HCT116 (cell line): ENCODE results near the gene GSTO2. TPM values are rescaled to one million over a fixed set of nuclear protein-coding genes. Genes with fewer than 3 reads are reported as not detected.

ENCODE experiments used
- ATAC-seq: fragments of 200-7000 bp; cut with Tn5 transposase; 2 replicates; pipeline ENCODE4 v1.9.1; 2020; ENCODE audit warnings: mild to moderate bottlenecking, moderate library complexity
- BruUV-seq: library from RNA; stranded (reverse); fragments of 400-500 nt; replicated peaks from 2 replicates; lab custom pipeline; 2021; lab: Mats Ljungman, UMichigan
- CTCF ChIA-PET: fragments of 300-600 bp; sonication (Branson Sonifier 250); formaldehyde crosslinking; loops from one replicate; lab custom pipeline; 2021; ENCODE audit warnings: antibody characterized with exemption; lab: Charles Lee
- POLR2A ChIA-PET: fragments of 300-600, 350-600 bp; sonication (Branson Sonifier 250); formaldehyde crosslinking; loops from one replicate; lab custom pipeline; 2021; ENCODE audit warnings: antibody characterized with exemption; lab: Charles Lee
- RAD21 ChIA-PET, 2 experiments: fragments of 300-600 bp; sonication (Branson Sonifier 250); formaldehyde crosslinking; loops; one replicate each; lab custom pipeline; 2023; ENCODE audit warnings: low total read pairs in 2 of 2; ENCODE audit not compliant: uncharacterized antibody in 2 of 2, unreplicated experiment in 2 of 2, low non-redundant PET in 1 of 2; lab: Charles Lee
- DNase-seq: peaks from one replicate; pipeline ENCODE4 v3.0.0-alpha.2; 2010; ENCODE audit warnings: low read depth, low spot score
- H2AFZ ChIP-seq: fragments of 200-600 bp; shearing (Covaris generic), sonication (generic); 2 replicates; pipeline ENCODE4 v1.6.1; 2017; ENCODE audit warnings: low read depth, mixed run types, mixed read lengths, antibody characterized with exemption, low read length; ENCODE audit not compliant: poor library complexity, severe bottlenecking
- H3K27ac ChIP-seq: 2 replicates; pipeline ENCODE4 v1.5.1; 2012; ENCODE audit warnings: low read depth, low read length
- H3K27me3 ChIP-seq: fragments of 200-600 bp; sonication (generic); 2 replicates; pipeline ENCODE4 v1.6.1; 2016; ENCODE audit warnings: mixed run types, low read length, mixed read lengths; ENCODE audit not compliant: insufficient read depth
- H3K36me3 ChIP-seq, 2 experiments: fragments of 200-500 bp in 1 of 2; fragments of 200-600 bp in 1 of 2; sonication (Bioruptor generic) in 1 of 2; sonication (generic) in 1 of 2; 2 replicates each; pipeline versions ENCODE4 v1.5.1 to v1.6.1; 2014 to 2016; ENCODE audit warnings: low read length in 2 of 2, inconsistent platforms in 1 of 2, mixed read lengths in 1 of 2, mixed run types in 1 of 2; ENCODE audit not compliant: insufficient read depth in 2 of 2, control insufficient read depth in 1 of 2
- H3K4me1 ChIP-seq, 2 experiments: fragments of 200-600 bp in 1 of 2; sonication (generic) in 1 of 2; 2 replicates each; pipeline versions ENCODE4 v1.5.1 to v1.6.1; 2012 to 2017; ENCODE audit warnings: low read length in 2 of 2, inconsistent platforms in 1 of 2, mild to moderate bottlenecking in 1 of 2, mixed read lengths in 1 of 2, mixed run types in 1 of 2, moderate library complexity in 1 of 2; ENCODE audit not compliant: insufficient read depth in 2 of 2, control insufficient read depth in 1 of 2
- H3K4me2 ChIP-seq: fragments of 200-600 bp; sonication (generic); 2 replicates; pipeline ENCODE4 v1.6.1; 2017; ENCODE audit warnings: mixed run types, low read length, mixed read lengths
- H3K4me3 ChIP-seq, 2 experiments: fragments of 200-600 bp in 1 of 2; sonication (generic) in 1 of 2; replicated peaks in 1 of 2; 2 replicates each; pipeline ENCODE4 v1.5.1; 2011 to 2016; ENCODE audit warnings: low read length in 2 of 2, control low read depth in 1 of 2, low read depth in 1 of 2, mild to moderate bottlenecking in 1 of 2, mixed read lengths in 1 of 2, mixed run types in 1 of 2
- H3K79me2 ChIP-seq: fragments of 200-600 bp; sonication (generic); 2 replicates; pipeline ENCODE4 v1.6.1; 2017; ENCODE audit warnings: mild to moderate bottlenecking, mixed run types, low read length, moderate library complexity, mixed read lengths; ENCODE audit not compliant: insufficient read depth
- H3K9ac ChIP-seq: fragments of 200-600 bp; sonication (generic); 2 replicates; pipeline ENCODE4 v1.6.1; 2016; ENCODE audit warnings: low read length, mixed read lengths
- H3K9me2 ChIP-seq: fragments of 200-600 bp; sonication (generic), shearing (Covaris generic); 2 replicates; pipeline ENCODE4 v1.6.1; 2017; ENCODE audit warnings: mixed run types, mild to moderate bottlenecking, moderate library complexity; ENCODE audit not compliant: insufficient read depth
- H3K9me3 ChIP-seq, 2 experiments: fragments of 200-500 bp in 1 of 2; fragments of 200-600 bp in 1 of 2; sonication (Bioruptor generic) in 1 of 2; sonication (generic) in 1 of 2; 2 replicates each; pipeline ENCODE4 v1.6.1; 2014 to 2017; ENCODE audit warnings: low read length in 2 of 2, mixed read lengths in 2 of 2, inconsistent platforms in 1 of 2, low read depth in 1 of 2, mild to moderate bottlenecking in 1 of 2, mixed run types in 1 of 2, moderate library complexity in 1 of 2; ENCODE audit not compliant: control insufficient read depth in 1 of 2, insufficient read depth in 1 of 2
- H4K20me1 ChIP-seq: fragments of 200-600 bp; sonication (generic), shearing (Covaris generic); 2 replicates; pipeline ENCODE4 v1.6.1; 2017; ENCODE audit warnings: mixed run types, mild to moderate bottlenecking, moderate library complexity; ENCODE audit not compliant: insufficient read depth
- EGR1 ChIP-seq: IDR thresholded peaks from 2 replicates; pipeline ENCODE4 v1.6.1; 2012; ENCODE audit warnings: low read depth
- ELF1 ChIP-seq: IDR thresholded peaks from 2 replicates; pipeline ENCODE4 v1.6.1; 2012; ENCODE audit warnings: low read depth, borderline replicate concordance
- EZH2phosphoT487 ChIP-seq: fragments of 200-600 bp; IDR thresholded peaks from 2 replicates; pipeline ENCODE4 v1.6.1; 2018; ENCODE audit warnings: antibody characterized with exemption, borderline replicate concordance
- JUND ChIP-seq: IDR thresholded peaks from 2 replicates; pipeline ENCODE4 v1.6.1; 2012
- MAX ChIP-seq: IDR thresholded peaks from 2 replicates; pipeline ENCODE4 v1.6.1; 2012
- RAD21 ChIP-seq: IDR thresholded peaks from 2 replicates; pipeline ENCODE4 v1.6.1; 2012; ENCODE audit warnings: low read depth, mild to moderate bottlenecking
- SIN3A ChIP-seq: IDR thresholded peaks from 2 replicates; pipeline ENCODE4 v1.6.1; 2012; ENCODE audit warnings: low read depth
- SP1 ChIP-seq: IDR thresholded peaks from 2 replicates; pipeline ENCODE4 v1.6.1; 2012; ENCODE audit warnings: low read depth
- ZBTB33 ChIP-seq: IDR thresholded peaks from 2 replicates; pipeline ENCODE4 v1.6.1; 2011; ENCODE audit warnings: mild to moderate bottlenecking, low read length, moderate library complexity; ENCODE audit not compliant: insufficient replicate concordance; ENCODE audit errors: extremely low read depth
- ZFX ChIP-seq: fragments of 450-650 bp; IDR thresholded peaks from 2 replicates; pipeline ENCODE4 v1.6.1; 2017
- ZNF274 ChIP-seq: fragments of 200-500 bp; sonication (Bioruptor generic); IDR thresholded peaks from 2 replicates; pipeline ENCODE4 v1.6.1; 2014; ENCODE audit warnings: mild to moderate bottlenecking, low read depth, low read length, inconsistent platforms
- intact Hi-C: fragments of 100-400 bp; cut with micrococcal nuclease; formaldehyde crosslinking; loops from 2 replicates; pipeline ENCODE4 v1.10.0; 2022
- total RNA-seq: library from RNA; stranded (reverse); gene quantifications from one replicate; pipeline ENCODE4 v1.2.1, GENCODE V29; 2021; ENCODE audit not compliant: unreplicated experiment

GSTO2 gene
- total RNA-seq, 1 experiment from 2014 or later: 115 TPM

GRCh38 chr10:104234934-104235333, 34.0 kb upstream of the GSTO2 start (continued):
- TF ChIP-seq SIN3A (no peak), RAD21 (no peak), JUND (no peak), ELF1 (no peak), EGR1 (no peak)

- ATAC-seq (no peak), DNase-seq (no peak)
- Histone ChIP-seq H4K20me1 (no peaks in the 10 kb centered on the region), H3K9ac (no peak overlapping the region), H3K79me2 (no peaks in the 10 kb centered on the region), H3K27me3 (no peaks in the 10 kb centered on the region), H3K4me1 (peaks cover 5 to 15% of the 10 kb centered on the region in 2 experiments; a peak in 3 of 4 replicates), H3K9me2 (no peaks in the 10 kb centered on the region), H3K4me3 (no peak overlapping the region), H3K36me3 (no peaks in the 10 kb centered on the region), H3K4me2 (no peak overlapping the region), H2AFZ (no peak overlapping the region), H3K27ac (no peak overlapping the region), H3K9me3 (no peaks in the 10 kb centered on the region)
- ChIA-PET RAD21 (no interaction called here), POLR2A (interaction anchor here (0.7 to 1.5 kb wide), 2 partner anchors 19 to 33 kb away, joined by 3 to 4 read pairs; partner anchors contain the start of genes GSTO1 and GSTO2), CTCF (no interaction called here)
- TF ChIP-seq ZNF274 (no peak), ZBTB33 (no peak), SP1 (no peak), EZH2phosphoT487 (no peak), EGR1 (no peak), MAX (no peak), RAD21 (no peak), ZFX (no peak)
- no TSS peak for BruUV-seq
- intact Hi-C loops: no loop called here
These were observed 33.2 kb upstream of the GSTO2 start for GRCh38 chr10:104235801-104236200.
